ENCODE data around the gene DVL1. TPM values are rescaled to one million over a fixed set of nuclear protein-coding genes. Genes with fewer than 3 reads are reported as not detected.

The DVL1 gene
- total and polyA plus RNA-seq, 9 of the 15 experiments (the other 6 are each of a cell fraction or from before 2014, with no cell fraction given): 0.62 to 135 (median 24.3) TPM

DNA sequence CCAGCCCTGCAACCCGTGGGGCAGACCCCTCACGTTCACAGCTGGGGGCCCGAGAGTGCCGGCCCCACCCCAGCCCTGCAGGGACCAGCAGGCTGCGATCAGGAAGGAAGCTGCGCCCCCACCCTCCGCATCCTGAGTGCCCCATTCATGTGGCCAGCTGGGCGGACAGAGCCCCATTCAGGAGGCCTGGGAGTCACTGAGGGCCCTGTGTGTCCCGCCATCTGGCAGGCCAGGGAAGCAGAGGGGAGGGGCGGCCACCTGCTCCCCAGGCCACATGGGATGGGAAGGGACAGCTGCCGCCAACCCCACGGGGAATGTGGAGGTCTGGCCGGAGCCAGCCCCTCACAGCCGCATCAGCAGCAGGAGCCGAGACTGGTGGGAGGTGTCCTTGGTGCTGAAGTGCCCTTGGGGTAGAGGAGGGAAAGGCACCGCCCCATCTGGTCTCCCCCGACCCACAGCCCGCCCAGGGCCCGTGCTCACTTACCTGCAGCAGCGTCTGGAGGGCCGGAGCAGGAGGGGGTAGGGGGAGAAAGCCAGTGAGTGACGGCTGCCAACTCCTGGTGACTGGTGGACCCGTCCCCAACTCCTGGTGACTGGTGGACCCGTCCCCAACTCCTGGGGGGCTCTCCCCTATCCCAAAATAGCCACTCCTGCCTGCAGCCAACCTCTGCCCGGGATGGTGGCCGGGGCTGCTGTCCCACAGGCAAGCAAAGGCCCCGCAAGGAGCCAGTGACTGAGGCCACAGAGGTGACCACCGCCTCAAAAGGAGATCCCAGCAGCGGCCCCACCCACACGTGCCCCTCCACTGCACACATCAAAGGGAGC is 50.1 kb downstream of the DVL1 start (continued):
- TF ChIP-seq, protein P1, sequence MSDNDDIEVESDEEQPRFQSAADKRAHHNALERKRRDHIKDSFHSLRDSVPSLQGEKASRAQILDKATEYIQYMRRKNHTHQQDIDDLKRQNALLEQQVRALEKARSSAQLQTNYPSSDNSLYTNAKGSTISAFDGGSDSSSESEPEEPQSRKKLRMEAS (CRISPR knock-in tag; IDR thresholded peaks at IDR 0.05): peak; percentile 26; the same call in 1 of the 2 replicates
- TF ChIP-seq ZNF143 (CRISPR knock-in tag; IDR thresholded peaks at IDR 0.05) (no peak), PRMT5 (CRISPR knock-in tag; IDR thresholded peaks at IDR 0.05) (0 out of 2 replicates have a peak, but pooled peaks have one; percentile 71)

DNA sequence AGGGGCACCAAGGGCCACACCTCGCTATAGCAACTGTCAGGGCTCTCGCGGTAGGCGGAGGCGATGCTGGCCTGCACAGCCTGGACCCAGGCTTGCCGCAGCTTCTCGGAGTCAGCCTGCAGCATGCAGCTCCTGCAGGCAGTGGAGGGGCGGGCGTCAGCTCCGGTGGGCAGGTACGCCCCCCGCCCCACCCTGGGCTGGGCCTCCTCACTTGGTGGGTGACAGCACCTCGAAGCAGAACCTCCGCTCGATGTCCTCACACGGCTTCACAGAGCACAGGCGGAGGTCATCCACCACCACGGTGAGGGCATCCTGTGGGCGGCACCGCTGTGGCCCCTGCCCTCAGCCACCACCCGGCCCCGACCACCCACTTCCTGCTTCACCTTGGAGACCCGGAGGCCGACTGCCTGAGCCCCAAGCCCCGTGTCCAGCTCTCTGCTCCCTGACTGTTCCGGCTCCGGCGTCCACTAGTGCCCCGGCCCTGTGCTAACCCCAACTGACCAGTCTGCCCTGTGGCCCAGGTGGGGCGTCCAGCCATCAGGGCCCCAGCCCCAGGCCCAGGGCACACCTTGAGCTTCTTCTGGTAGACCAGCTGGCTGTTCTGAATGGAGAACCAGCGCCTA is 51.3 kb downstream of the DVL1 start:
- TF ChIP-seq ZNF23 (CRISPR knock-in tag; IDR thresholded peaks at IDR 0.05) (no peak), GATAD2A (IDR thresholded peaks at IDR 0.05) (no peak), RBM14 (IDR thresholded peaks at IDR 0.05; ENCODE audit: borderline replicate concordance, insufficient read depth, low read depth, low read length) (no peak), ZNF324 (CRISPR knock-in tag; IDR thresholded peaks at IDR 0.05) (no peak), ZC3H8 (IDR thresholded peaks at IDR 0.05) (no peak)
- TF ChIP-seq, protein P2, sequence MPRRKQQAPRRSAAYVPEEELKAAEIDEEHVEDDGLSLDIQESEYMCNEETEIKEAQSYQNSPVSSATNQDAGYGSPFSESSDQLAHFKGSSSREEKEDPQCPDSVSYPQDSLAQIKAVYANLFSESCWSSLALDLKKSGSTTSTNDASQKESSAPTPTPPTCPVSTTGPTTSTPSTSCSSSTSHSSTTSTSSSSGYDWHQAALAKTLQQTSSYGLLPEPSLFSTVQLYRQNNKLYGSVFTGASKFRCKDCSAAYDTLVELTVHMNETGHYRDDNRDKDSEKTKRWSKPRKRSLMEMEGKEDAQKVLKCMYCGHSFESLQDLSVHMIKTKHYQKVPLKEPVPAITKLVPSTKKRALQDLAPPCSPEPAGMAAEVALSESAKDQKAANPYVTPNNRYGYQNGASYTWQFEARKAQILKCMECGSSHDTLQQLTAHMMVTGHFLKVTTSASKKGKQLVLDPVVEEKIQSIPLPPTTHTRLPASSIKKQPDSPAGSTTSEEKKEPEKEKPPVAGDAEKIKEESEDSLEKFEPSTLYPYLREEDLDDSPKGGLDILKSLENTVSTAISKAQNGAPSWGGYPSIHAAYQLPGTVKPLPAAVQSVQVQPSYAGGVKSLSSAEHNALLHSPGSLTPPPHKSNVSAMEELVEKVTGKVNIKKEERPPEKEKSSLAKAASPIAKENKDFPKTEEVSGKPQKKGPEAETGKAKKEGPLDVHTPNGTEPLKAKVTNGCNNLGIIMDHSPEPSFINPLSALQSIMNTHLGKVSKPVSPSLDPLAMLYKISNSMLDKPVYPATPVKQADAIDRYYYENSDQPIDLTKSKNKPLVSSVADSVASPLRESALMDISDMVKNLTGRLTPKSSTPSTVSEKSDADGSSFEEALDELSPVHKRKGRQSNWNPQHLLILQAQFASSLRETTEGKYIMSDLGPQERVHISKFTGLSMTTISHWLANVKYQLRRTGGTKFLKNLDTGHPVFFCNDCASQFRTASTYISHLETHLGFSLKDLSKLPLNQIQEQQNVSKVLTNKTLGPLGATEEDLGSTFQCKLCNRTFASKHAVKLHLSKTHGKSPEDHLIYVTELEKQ (CRISPR knock-in tag; IDR thresholded peaks at IDR 0.05): no peak

More for the DNA sequence above, 51.3 kb downstream of the DVL1 start:
- Histone ChIP-seq H4K20me1 (replicated peaks; ENCODE audit: control insufficient read depth, insufficient read depth, low read length) (peaks cover 11% of the 10 kb centered on the region; the same call in 1 of the 2 replicates), H3K4me3 (no peak overlapping the region), H3K9me3 (replicated peaks; ENCODE audit: control insufficient read depth, insufficient read depth, low read depth, low read length) (no peaks in the 10 kb centered on the region), H3K79me2 (ENCODE audit: control insufficient read depth, insufficient read depth, low read length) (no peaks in the 10 kb centered on the region), H3K36me3 (ENCODE audit: control insufficient read depth, insufficient read depth, low read length) (peaks cover 17% of the 10 kb centered on the region; the same call in 1 of the 3 replicates), H3K27ac (ENCODE audit: extremely low read depth, low read depth, low read length) (no peak overlapping the region), H3K4me1 (replicated peaks in 1 of 2; ENCODE audit: control insufficient read depth in 2 of 2, insufficient read depth in 2 of 2, low read length in 2 of 2) (peaks cover 5 to 76% of the 10 kb centered on the region in 2 experiments; a peak in 3 of 5 replicates), H2AFZ (ENCODE audit: low read depth, low read length) (no peak overlapping the region), H3K9ac (ENCODE audit: insufficient read depth in 1 of 2, low read depth in 2 of 2, low read length in 2 of 2) (peak overlapping the region in 1 of 2 experiments; percentile 26; a peak in 1 of 4 replicates), H3K27me3 (ENCODE audit: control insufficient read depth in 2 of 2, insufficient read depth in 2 of 2, low read length in 2 of 2) (no peaks in the 10 kb centered on the region), H3K4me2 (ENCODE audit: insufficient read depth, low read length) (no peak overlapping the region), H3K9me1 (ENCODE audit: control insufficient read depth, insufficient read depth, low read length) (peaks cover 21% of the 10 kb centered on the region)
- intact Hi-C loops (cut with micrococcal nuclease): loop anchor here (10.0 kb wide), 1 partner anchor 313 kb away; the partner anchor contains the start of gene PERM1
- ChIA-PET POLR2A (interaction anchor here (0.6 kb wide), 1 partner anchor 9 kb away, joined by 3 read pairs; no protein-coding TSS in a partner anchor), CTCF (ENCODE audit: low intra/inter-chr PET ratio) (interaction anchor here (0.6 kb wide), 1 partner anchor 296 kb away, joined by 3 read pairs; no protein-coding TSS in a partner anchor)
- ATAC-seq (no peak), FAIRE-seq (no peak), DNase-seq (ENCODE audit: extremely low read depth in 1 of 4, low spot score in 3 of 4) (no peak)
- 95% methylated on average over 26 of the region's 31 CpGs for WGBS (ENCODE audit: insufficient coverage, low coverage, missing lambda C conversion rate)
- in situ Hi-C loops (cut with MboI): no loop called here
- no TSS peak for BruUV-seq (replicated peaks)
